Left renal cortex interstitium (tissue), 4 donors: ENCODE measurements around the gene AUH. TPM values are rescaled to one million over a fixed set of nuclear protein-coding genes. Genes with fewer than 3 reads are reported as not detected.
"Not testable (repeated sequence)": the region's sequence is repeated elsewhere in the genome, so short reads cannot be mapped to it uniquely, and the experiment has no call there.

ENCODE experiments used
- DNase-seq, 4 donors: peaks; one replicate each; pipeline ENCODE4 v3.0.0-alpha.2; 2013; ENCODE audit warnings: low read depth in 4 of 4, low spot score in 2 of 4, missing footprints in 1 of 4
- polyA plus RNA-seq, 4 donors: library from polyadenylated mRNA; unstranded; fragments of 120-200 nt; gene quantifications; one replicate each; pipeline ENCODE4 v1.2.1, GENCODE V29; 2013; ENCODE audit not compliant: insufficient read length in 4 of 4

Gene AUH
- polyA plus RNA-seq, 4 donors = 36.8 to 50.1 (median 44.5) TPM

DNA sequence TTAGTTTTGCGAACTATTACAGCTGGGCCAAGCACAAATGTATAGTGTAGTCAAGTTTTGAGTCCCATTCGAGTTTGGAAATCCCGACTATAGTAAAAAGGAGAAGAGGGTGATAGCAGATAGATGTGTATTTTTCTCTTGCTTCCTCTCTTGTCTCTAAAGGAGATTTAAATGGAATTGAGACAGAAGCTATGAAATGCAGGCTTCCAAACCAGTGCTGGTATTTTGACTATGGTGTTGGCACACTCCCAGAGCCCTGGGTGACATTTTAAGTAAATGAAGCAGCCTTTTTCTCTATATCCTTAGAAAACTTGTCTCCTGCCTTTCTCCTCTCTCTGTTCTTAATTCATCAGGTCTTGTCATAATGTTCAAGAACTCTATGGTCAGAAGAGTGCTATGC lies 17.7 kb upstream of the AUH start:
- DNase-seq = no peak

GRCh38 chr9:91378695-91379127 lies 17.0 kb upstream of the AUH start:
- no peak for DNase-seq

DNA sequence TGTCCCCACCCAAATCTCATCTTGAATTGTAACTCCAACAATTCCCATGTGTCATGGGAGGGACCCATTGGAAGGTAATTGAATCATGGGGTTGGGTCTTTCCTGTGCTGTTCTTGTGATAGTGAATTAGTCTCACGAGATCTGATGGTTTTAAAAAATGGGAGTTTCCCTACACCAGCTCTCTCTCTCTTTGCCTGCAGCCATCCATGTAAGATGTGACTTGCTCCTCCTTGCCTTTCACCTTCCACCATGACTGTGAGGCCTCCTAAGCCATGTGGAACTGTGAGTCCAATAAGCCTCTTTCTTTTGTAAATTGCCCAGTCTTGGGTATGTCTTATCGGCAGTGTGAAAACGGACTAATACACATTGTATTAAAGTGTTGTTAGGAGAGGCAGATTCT lies 16.3 kb upstream of the AUH start:
- DNase-seq = not testable (repeated sequence)

- DNase-seq = no peak
Measured at GRCh38 chr9:91376239-91376638, 14.5 kb upstream of the AUH start.

GRCh38 chr9:91374939-91375338 lies 13.2 kb upstream of the AUH start:
- no peak for DNase-seq

DNA sequence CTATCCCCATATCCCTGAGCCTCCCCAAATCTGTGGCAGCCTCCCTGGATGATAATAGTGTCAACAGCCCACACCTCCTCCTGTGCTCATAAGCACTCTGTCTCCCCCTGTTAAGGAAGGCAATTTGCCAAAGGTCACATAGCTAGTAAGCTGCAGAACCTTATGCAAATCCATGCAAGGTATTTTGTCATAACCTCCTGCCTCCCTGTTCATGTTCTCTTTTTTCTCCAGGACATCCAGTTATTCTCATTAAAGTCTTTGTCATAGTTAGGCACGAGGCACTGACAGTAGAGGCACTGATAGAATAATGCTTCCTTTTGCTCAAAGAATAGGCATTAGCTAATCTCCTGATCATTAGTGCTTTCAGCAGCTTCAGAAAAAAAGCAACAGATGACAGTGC lies 10.2 kb upstream of the AUH start:
- DNase-seq = no peak

GRCh38 chr9:91370006-91370405 lies 8.3 kb upstream of the AUH start:
- not testable (repeated sequence) for DNase-seq

GRCh38 chr9:91364702-91365101 lies 3.0 kb upstream of the AUH start:
- no peak for DNase-seq

DNA sequence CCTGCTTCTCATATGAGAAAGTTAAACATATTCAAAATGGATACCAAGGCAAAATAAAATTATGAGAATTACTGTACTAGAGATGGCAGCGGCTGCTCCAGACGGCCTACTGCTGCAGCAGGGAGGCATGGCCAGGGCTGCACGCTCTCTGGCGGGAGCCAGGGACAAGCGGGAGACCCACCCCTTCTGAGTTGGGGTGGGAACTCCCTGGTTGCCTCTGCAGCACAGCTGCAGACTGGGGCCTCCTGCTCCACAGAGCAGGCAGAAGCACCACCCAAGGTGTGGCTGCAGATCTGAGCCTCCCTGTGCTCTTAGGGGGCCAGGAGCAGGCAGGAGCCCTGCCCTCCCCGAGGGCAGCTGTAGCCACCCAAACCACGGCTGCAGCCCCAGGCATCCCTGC lies 2.3 kb upstream of the AUH start:
- no peak for DNase-seq

- peak in 1 of 4 donors; percentile 53 for DNase-seq
Measured at GRCh38 chr9:91362051-91362611, 413 bp upstream of the AUH start.

DNA sequence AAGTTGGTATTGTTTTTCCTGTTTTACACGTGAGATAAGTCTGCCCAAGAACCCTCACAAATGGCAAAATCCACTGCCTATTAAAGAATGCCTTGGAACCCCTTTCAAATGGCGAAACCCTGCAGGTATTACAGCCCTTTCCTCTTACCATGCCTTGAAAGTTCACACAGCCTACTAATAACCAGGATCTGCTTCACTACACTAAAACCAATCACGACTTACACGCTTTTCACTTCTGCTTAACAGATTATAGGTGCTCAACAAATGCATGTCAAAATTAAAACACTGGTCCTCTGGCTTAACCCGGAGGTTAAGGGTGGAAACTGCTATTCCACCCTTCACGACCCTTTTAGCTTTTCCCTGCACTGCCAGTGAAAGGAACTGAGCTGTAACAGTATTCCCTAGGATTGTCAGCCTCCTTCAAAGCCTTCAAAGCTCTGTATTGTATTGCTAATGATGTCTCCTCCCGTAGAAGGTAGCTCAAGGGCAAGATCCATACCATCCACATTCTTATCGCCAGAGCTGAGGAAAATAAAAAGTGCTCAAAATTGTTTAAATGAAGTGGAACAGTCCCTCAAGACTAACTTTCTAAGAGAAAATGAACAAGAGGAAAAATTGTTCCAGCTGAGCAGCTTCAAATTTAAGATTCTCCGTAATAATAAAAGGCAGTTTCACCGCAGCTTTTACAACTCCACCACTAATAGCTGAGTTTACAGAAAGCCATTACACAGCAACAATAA lies 997 bp downstream of the AUH start:
- peak; percentile 18 to 48 (median 26) for DNase-seq

DNA sequence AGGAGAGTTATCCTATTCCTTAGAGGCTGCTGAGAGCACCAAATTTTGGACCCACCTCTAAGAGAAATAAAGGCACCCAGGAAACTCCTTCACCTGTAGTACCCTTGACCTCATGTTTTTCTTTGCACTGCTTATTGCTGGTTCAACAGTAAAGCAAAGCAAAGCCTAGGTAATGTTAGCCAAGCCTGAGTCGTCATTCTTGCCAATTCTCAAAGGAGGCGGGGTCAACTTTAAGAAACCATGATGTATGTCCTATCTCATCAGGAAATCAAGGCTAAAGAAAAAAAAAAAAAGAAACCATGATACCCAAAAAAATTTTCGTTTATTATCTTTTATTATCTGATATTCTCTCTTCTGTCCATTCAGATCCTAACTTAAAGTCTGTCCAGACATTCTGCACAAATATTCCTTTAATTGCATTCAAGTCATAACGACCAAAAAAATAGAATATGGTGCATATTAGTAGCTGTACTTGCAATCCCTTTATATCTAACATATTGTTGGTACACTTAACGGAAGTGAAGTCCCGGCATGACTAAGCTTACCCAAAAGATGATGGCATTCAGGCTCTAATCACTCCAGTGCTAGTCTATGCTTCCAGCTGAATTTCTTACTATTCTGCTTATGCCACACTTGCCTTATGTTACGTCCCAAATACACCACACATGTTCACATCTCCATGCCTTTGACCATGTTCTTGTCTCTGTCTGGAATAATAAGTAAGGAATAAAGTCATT lies 1.8 kb downstream of the AUH start:
- DNase-seq = no peak

DNA sequence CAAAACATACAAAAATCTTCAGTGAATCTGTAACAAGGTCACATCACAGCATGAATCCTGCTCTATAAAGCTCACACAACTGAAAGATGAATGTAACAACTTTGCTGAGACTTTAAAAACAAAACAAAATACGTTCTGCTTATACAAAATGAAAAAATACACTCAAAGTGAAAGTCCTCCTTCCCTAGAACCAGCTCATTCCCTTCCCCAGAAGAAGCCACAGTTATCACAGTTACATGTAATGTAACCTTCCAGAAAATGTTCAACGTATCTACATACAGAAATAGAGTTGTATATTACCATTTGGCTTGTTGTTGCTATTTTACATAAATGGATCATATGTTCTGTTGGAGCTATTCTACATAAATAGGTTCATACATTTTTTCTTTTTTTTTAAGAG lies 2.6 kb downstream of the AUH start:
- no peak for DNase-seq

GRCh38 chr9:91354881-91355280 lies 6.8 kb downstream of the AUH start:
- DNase-seq = no peak

GRCh38 chr9:91349115-91349555 lies 12.6 kb downstream of the AUH start:
- no peak for DNase-seq

DNA sequence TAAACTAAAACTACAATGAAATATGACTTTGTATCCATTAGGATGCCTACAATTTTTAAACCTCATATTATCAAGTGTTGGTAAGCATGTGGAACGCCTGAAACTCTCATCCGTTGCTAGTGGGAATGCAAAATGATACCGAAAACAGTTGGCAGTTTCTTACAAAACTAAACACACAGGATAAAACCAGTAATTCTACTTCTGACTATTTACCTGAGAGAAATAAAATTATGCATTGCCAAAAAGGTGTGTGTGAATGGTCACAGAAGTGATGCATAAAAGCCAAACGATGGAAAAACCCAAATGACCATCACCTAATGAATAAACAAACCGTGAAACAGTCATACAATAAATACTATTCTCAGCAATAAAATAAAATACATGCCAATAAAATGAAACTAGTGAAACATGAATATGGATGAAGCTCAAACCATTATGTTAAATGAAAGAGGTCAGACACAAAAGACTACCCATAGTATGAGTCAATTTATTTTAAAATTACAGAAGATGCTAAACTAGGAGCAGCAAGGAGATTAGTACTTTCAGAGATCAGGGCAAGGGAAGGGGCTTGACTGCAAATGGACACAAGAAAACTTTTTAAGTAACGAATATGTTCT lies 13.4 kb downstream of the AUH start:
- no peak for DNase-seq

GRCh38 chr9:91347377-91347776 lies 14.3 kb downstream of the AUH start:
- DNase-seq = no peak

GRCh38 chr9:91346644-91347043 lies 15.1 kb downstream of the AUH start:
- DNase-seq = no peak

DNA sequence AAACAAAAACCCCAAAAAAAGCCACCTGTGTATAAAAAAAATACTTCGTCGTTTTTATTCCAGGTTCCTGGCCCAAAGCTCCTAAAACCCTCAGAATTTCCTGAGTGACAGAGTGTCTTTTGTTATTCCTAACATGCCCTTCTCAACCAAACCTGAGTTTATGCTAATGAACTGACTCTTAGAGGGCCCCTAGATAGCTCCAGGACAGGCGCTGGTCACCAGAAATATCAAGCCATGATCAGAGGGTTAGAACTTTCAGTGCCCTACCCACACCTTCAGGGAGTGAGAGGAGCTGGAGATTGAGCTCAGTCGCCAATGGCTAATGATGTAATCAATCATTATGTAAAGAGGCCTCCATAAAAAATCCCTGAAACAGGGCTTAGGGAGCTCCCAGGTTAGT lies 15.7 kb downstream of the AUH start:
- DNase-seq = no peak

DNA sequence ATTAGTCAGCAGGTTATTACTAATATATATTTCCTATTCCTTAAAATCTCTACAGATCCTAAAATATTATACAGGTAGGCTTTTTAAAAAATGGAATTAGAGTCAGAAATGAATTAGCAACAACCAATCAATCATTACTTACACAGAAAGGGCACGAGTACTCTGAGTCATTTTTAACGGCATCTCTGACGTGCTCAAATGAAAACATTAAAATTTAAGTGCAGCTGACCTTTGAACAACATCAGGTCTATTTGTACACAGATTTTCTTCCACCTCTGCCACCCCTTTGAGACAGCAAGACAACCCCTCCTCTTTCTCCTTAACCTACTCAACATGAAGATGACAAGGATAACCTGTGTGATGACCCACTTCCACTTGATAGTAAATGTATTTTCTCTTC lies 19.1 kb downstream of the AUH start:
- DNase-seq = no peak

DNA sequence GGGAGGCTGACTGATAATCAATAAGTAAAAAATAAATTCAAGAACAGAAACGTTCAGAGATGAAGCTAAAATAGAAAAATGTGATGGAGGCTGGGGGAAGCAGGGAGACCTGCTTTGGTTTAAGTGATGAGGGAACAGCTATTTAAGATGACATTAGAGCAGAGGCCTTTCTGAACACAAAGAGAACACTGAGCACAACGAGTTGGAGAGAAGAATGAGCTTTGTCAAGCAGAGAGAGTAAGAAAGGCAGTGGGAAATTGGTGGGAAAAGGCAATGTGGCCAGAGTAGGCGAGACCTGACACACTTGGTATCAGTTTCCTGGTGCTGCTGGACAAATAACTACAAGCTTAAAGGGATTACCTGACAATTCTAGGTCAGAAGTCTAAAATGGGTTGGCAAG lies 20.0 kb downstream of the AUH start:
- DNase-seq = no peak
